GM12874 (cell line): ENCODE data around the gene YBX1.

ENCODE experiments used
- CTCF ChIP-seq: IDR thresholded peaks from 2 replicates; pipeline ENCODE4 v1.5.1; 2011; ENCODE audit warnings: low read depth, mild to moderate bottlenecking, control low read depth, low read length, moderate library complexity; ENCODE audit not compliant: insufficient read depth

YBX1 gene

GRCh38 chr1:42737986-42738677, 55.9 kb downstream of the YBX1 start:
- TF ChIP-seq CTCF = no peak

DNA sequence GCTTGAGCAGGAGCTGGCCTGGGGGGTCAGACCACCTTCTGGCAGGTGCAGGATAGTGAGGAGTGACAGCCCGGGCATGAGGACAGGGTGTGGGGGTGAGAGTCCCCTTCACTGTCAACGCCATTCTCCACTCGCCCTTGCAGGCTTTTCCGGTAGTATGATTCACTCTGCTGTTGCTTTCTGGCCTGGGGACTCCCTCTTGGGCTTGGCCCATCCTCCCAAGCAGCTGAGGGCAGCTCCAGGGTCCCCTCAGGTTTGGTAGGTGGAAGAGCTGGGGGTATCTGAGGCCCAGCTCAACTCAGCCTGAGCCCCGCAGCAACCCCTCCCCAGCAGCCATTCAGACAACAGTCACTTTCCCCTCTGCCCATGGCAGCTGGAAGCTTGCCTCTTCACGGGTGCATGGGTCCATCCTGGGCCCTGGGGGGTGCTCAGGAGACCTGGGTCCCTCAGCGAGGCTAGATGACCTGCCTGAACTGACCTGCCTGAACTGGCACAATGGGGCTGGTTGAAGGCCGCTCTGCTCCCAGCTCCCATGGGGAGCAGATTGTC, 56.5 kb downstream of the YBX1 start:
- TF ChIP-seq CTCF = no peak

DNA sequence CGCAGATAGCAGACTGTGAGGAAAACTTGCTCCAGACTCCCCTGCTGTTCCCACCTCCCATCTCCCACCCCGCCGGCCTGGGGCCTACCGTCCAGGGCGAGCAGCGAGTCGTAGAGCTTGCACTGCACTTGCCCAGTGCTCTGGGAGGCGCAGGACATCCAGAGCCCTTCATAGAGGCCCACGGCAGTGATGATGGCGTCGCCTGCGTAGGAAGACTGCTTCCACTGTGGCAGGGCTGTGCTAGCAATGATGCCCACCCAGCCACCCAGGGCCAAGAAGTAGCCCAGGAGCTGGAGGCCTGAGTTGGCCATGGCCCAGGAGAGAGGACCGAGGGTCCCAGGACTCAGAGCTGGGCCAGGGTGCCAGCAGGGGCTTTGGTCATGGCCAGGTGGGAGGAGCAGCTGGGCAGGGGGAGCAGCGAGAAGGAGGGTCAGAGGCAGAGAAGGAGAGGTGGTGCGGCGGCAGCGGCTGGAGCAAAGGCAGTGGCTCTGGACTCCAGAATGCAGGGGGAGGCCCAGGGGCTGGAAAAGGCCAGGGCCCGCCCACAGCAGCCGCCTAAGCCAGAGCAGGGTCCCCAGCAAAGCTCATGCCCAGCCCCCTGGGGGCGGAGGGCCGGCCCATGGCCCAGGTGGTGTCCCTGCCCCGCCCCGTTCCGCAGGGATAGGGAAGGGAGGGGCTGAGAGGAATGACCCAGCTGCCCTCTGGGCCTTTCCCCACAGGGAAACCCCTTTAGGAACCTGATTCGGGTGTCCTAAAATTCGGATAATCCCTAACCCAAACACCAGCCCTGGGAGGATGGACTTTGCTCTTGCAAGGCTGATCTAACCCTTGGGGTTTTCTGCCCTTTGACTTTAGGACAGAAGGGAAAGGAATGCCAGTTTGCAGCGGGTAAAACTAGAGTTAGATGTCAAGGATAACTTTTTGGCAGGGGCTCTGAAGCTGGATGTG, 57.8 kb downstream of the YBX1 start, which contains the start of gene CLDN19:
Gene CLDN19 (minus strand): TSS at position 484 of the 948 bp plus-strand sequence. CDS start 173 bp downstream, at position 311.
- TF ChIP-seq CTCF = no peak

DNA sequence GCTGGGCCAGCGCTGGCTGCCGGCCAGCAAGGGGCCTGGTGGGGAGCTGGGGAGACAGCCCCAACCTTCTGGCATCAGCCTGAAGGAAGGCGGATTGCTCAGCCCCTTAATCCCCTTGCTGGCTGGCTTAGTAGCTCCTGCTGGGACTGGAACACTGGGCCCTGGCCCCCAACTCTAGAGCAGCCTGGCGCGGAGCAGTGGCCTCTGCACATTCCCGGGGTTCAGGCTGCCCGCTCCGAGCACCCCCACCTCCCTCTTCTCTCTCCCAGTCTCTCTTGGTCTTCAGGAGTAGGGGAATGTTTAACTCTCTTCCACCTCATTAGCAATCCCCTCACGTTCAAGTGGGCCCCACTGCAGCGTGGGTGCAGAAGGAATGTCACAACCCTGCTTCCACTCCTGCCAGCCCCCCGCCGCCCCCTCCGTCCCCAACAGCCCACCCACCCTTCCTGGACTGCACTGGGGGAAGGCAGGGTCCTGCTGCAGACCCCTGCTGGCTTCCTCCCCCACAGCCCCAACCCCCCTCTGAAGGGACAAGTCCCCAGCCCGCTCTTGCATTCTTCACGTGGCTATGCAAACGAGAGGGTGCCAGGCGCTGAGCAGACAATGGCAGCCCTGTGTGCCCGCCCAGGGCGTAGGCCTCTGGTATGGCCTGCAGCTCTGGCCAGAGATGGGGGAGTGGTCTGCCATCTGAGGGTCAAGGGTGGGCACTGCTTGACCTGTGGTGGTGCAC, 58.8 kb downstream of the YBX1 start:
- TF ChIP-seq CTCF = no peak

DNA sequence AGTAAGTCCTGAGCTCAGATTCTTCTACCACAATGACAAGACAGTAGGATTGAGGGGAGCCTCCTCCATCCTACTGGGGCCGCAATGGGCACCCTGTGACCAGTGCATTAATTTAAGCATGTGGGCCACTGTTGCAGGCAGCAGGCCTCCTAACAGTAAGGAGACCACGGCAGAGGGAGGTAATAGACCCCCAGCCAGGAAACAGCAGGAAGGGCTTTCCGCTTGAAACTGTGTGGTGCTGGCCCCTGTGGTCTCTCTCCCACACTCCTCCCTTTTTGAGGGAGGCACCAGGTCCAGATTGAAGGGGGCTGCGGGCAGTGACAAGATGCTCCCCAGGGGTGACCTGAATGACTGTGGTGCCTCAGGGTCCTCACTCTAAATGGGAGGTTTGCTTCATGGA, 59.5 kb downstream of the YBX1 start:
- TF ChIP-seq CTCF = no peak

- TF ChIP-seq CTCF = no peak
Observed at GRCh38 chr1:42742141-42742540, 59.9 kb downstream of the YBX1 start.
